HEK293T (cell line): ENCODE results near the gene ITGA4.

Experiments
- ARNT ChIP-seq: fragments of 450-650 bp; IDR thresholded peaks from 2 replicates; pipeline ENCODE4 v1.6.1; 2017; ENCODE audit warnings: mild to moderate bottlenecking
- BHLHE40 ChIP-seq: fragments of 450-650 bp; IDR thresholded peaks from 2 replicates; pipeline ENCODE4 v1.6.1; 2016; ENCODE audit warnings: mild to moderate bottlenecking, moderate library complexity, borderline replicate concordance
- ELF4 ChIP-seq: fragments of 450-650 bp; IDR thresholded peaks from 2 replicates; pipeline ENCODE4 v1.6.1; 2017; ENCODE audit warnings: antibody characterized with exemption
- FOXA1 ChIP-seq: fragments of 450-650 bp; IDR thresholded peaks from 2 replicates; pipeline ENCODE4 v1.6.1; 2016; ENCODE audit warnings: mild to moderate bottlenecking
- FOXK2 ChIP-seq: fragments of 450-650 bp; IDR thresholded peaks from 2 replicates; pipeline ENCODE4 v1.6.1; 2016; ENCODE audit warnings: mild to moderate bottlenecking
- HDGF ChIP-seq: fragments of 450-650 bp; IDR thresholded peaks from 2 replicates; pipeline ENCODE4 v1.6.1; 2017; ENCODE audit warnings: antibody characterized with exemption, borderline replicate concordance
- L3MBTL2 ChIP-seq: fragments of 450-650 bp; conservative IDR thresholded peaks from 2 replicates; pipeline ENCODE4 v1.6.1; 2016; ENCODE audit warnings: mild to moderate bottlenecking
- NFRKB ChIP-seq: fragments of 450-650 bp; IDR thresholded peaks from 2 replicates; pipeline ENCODE4 v1.6.1; 2016; ENCODE audit warnings: mild to moderate bottlenecking, moderate library complexity
- SP1 ChIP-seq: fragments of 450-650 bp; IDR thresholded peaks from 2 replicates; pipeline ENCODE4 v1.6.1; 2017
- SUZ12 ChIP-seq: fragments of 450-650 bp; IDR thresholded peaks from 2 replicates; pipeline ENCODE4 v1.6.1; 2016; ENCODE audit warnings: mild to moderate bottlenecking
- ZNF384 ChIP-seq: fragments of 450-650 bp; IDR thresholded peaks from 2 replicates; pipeline ENCODE4 v1.6.1; 2016

DNA sequence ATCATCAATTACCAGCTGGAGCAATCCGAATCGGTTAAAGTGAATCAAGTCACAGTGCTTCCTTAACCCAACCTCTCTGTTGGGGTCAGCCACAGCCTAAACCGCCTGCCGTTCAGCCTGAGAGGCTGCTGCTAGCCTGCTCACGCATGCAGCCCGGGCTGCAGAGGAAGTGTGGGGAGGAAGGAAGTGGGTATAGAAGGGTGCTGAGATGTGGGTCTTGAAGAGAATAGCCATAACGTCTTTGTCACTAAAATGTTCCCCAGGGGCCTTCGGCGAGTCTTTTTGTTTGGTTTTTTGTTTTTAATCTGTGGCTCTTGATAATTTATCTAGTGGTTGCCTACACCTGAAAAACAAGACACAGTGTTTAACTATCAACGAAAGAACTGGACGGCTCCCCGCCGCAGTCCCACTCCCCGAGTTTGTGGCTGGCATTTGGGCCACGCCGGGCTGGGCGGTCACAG lies 496 bp upstream of the ITGA4 start:
- TF ChIP-seq SP1 = no peak
- no peak for TF ChIP-seq FOXA1
- TF ChIP-seq ELF4 = no peak
- TF ChIP-seq BHLHE40 = no peak
- TF ChIP-seq NFRKB = no peak
- TF ChIP-seq SUZ12 = no peak
- TF ChIP-seq FOXK2 = no peak
- no peak; the same call in 1 of the 2 replicates for TF ChIP-seq L3MBTL2
- no peak for TF ChIP-seq ZNF384
- no peak for TF ChIP-seq HDGF
- TF ChIP-seq ARNT = no peak
